GM19467 (cell line): ENCODE measurements around the gene KDM5C.
"Not testable (repeated sequence)": the region's sequence is repeated elsewhere in the genome, so short reads cannot be mapped to it uniquely, and the experiment has no call there.

Experiments used
- ATAC-seq: cut with Tn5 transposase; IDR thresholded peaks from one replicate; pipeline ENCODE4 v1.9.1; 2021; ENCODE audit warnings: mild to moderate bottlenecking, moderate library complexity; ENCODE audit not compliant: unreplicated experiment

KDM5C gene

DNA sequence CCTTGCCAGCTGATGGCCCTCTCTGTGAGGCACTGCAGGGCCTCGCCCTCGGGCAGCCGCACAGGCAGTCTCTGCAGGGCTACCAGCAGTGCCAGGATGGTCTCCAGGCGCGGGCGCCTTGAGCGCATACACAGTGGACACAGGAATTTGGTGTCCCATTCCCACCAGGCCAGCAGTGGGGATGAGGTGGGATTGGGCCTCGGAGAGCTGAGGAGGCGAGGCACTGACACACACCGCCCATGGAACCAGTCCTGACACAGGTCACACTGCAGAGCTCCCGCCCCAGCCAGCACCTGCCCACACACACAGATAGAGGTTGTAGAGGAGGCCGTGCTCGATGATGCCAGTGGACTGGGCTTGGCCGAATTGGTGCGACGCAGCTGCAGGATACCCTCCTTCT lies 30.7 kb downstream of the KDM5C start:
- ATAC-seq = no peak

DNA sequence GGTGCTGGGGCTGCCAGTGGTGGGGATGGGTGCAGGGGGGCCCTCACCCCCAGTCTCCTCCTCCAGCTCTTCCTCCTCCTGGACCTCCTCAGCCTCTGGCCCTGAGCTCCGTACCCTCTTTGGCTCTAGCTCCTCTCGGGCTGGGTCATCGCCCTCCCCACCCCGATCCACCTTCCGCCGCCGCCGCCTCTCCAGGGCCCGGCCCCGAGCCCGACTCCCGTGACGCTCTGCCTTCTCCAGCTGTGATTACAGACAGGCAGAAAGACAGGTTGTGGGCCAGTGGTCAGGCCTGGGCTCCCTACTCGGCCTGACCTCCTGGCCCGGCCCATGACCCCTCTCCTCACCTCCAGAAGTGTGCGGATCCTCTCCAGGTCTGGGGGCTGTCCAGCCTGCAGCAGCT lies 31.9 kb downstream of the KDM5C start:
- ATAC-seq = no peak

DNA sequence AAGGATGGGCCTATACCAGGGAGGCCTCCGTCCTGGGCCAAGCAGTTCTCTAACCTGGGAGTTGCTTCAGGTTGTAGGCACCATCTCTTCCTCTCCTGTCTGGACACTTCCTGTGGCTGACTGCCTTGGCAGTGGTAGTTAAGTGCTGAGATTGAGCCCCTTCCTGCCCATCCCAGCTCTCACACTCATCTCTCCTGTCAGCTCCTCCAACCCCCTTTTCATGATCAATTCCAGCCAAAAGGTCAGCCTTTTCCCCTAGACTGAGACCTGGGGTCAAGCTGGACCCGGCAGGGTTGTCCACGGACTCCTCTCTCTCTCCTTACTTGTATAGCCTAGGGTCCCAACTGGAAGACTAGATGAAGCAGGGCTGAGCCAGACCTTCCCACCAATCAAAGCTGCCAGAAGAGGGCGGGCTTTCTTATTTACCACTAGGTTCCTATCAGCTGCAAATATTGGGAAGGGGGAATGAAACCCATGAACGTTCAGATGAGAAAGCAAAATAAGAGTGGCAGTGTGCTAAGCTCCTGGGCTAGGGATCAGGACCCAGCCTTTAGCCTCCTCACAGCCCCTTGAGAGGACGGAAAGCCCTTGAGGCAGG lies 34.5 kb downstream of the KDM5C start:
- ATAC-seq = no peak

DNA sequence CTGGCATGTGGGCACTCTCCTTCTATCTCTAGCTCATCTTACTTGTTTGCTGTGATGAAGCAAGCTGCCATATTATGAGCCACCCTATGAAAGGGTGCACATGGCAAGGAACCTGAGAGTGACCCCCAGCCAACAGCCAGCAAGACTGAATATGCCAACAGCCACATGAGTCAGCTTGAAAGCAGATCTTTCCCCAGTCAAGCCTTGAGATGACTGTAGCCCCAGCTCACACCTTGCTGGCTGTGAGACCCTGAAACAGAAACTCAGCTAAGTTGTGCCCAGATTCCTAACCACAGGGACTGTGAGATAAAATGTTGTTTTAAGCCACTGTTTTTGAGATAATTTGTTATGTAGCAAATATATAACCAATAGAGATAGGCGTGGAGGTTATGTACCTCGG lies 36.2 kb downstream of the KDM5C start:
- ATAC-seq = peak; percentile 62

DNA sequence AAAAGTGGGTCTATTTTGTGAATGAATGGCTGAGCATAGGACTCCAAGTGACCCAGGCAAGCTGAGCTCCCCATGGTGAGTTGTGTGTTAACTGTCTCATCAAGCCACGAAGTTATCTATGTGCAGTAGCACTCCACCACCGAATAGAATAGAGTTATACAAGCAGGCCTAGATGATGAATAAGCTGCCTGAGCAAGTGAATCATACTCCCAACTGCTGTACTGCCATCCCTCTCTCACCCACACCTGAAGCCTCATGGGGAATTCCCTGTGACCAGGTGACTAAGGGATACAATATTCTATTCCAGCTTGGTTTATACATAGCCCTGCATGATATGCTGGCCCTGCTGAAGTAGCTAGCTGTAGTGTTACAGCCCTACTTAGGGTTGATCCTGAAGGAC lies 38.7 kb downstream of the KDM5C start:
- ATAC-seq = no peak

DNA sequence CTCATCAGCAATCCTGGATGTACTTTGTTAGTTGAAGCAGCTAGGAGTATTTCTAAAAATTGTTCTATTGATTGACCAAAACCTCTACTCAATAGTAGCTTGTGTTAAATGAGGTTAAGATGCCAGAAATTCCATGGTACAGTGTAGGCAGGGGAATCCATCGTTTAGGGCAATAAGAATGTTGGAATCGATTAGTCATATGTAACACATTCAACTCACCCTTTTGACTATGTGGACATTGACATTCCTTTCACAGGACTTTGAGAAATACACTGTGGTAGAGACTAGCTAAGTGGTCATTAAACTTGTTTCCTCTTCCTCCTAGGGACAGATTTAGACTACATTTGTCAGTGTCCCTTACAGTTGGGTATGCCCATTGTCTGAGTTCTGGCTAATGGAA lies 40.2 kb downstream of the KDM5C start:
- no peak for ATAC-seq

DNA sequence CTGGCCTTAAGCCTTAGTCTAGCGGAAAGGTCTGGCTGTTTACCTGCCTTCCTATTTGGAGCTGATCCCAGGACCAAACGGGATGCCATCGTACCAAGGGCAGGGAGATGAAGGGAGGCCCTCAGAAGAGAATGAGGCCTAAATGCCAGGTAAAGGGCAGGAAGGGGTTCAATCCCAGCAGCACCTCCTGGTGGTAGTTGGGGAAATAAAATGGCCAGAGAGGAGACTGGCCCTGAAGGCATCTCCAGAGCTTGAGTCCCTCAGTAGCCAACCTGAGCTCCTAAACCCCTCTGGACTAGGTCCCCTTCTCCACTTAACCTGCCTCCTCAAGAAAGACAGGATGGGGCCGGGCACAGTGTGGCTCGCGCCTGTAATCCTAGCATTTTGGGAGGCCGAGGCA lies 53.7 kb downstream of the KDM5C start:
- ATAC-seq = no peak

DNA sequence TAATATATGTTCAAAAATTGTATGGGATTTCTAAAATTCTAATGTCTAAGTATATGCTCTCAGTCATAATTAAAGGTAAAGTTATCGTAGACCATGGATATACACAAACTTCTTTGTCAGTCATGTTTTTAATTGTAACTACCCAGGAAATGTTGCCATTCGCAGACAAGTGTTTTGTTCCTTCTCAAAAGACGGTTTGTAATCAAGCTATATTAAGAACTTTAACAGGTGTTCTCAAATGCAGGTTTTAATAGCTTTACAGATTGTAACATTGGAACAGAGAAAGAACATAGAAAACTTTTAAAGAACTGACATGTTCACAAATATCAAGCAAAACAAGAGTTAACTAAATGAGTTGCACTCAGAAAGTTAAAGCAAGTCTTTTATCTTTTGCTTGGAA lies 58.9 kb downstream of the KDM5C start:
- ATAC-seq = no peak

DNA sequence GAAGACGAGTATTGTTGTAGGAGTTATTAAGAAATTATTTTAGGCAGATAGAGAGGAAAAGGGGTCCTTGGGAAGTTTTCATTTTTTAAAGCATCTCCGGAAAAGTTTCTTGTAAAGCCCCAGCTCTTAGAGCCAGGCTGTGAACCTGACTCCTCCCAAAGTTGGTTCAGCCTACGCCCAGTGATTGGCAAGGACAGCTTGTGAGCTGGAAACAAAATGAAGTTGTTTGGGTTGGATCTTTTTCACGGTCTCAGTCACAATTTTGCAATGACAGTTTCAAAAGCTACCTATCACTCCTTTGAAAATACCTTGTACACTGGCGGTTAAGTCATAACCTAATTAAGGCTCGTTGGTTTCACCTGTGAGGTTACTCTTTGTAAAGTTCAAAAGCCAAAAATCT lies 60.4 kb downstream of the KDM5C start:
- not testable (repeated sequence) for ATAC-seq

DNA sequence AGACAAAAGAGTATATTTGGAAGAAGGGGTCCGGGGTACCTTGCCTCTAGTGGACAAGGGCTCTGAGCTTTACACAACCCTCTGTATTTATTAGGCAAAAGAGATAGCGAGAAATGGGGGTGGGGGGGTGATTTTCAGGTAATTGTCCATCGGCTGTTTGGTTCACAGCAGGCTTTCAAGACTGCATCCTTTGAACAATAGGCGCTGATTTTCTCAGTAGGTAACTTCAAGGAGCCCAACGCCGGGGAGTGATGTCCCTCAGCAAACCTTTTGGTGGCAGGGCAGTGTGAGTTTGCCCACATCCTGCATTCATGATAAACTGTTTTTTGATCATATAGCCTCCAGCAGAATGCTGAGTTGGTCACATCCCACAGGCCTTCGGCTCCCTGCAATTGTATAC lies 61.6 kb downstream of the KDM5C start:
- no peak for ATAC-seq

DNA sequence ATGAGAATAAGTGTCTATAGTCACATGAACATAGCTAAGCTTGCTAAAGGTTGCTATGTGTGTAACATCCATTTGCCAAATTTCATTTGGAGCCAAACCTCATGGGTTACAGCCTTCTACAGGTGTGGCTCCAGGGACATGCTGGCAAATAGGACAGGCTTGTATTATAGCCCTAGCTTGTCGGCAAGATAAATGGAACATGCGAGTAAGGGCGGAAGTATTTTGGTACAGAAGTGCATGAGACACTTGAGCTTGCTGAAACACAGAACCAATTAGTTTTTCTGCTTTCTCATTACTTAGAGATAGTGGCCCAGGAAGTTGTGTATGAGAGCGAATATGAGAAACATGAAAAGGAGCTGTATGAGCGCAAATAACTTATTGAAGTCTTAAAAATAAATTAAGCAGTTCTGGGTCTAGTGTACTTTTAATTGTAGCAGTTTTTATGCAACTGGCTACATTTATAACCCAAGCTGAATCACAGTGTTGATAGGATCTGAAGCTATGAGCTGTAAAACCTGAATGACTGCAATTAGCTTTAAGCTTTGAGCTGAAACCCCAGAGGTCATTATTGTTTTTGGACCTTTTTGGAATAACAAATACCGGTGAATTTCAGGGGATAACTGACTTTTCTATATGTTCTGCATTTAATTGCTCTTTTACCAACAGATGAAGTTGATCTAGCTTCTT lies 64.6 kb downstream of the KDM5C start:
- ATAC-seq = no peak

DNA sequence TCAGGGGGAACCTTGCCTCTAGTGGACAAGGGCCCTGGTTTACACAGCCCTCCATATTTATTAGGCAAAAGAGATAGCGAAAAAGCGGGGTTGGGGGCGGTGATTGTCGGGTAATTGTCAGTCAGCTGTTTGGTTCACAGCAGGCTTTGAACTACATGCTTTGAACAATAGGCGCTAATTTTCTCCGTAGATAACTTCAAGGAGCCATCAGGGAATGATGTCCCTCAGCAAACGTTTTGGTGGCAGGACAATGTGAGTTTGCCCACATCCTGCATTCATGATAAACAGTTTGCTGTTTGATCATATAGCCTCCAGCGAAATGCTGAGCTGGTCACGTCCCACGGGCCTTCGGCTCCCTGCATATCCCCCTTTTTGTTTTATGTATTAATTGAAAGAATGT lies 65.8 kb downstream of the KDM5C start:
- ATAC-seq = no peak

DNA sequence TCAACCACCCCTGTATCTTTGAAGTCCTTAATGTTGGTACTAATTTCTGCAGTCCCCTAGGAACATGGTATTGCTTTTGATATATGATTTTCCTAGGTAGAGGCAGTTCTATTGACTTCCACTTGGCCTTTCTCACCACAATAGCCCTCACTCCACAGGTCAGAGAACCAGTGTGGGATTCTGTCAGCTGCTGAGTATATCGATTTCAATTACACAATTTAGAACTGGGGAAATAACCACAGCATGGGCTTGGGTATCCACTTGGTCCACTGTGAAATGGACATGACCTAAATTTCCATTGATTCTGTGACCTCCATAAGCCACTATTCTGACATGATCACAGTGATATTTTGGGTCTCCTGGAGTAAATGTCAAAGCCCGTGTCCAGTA lies 68.8 kb downstream of the KDM5C start:
- no peak for ATAC-seq

DNA sequence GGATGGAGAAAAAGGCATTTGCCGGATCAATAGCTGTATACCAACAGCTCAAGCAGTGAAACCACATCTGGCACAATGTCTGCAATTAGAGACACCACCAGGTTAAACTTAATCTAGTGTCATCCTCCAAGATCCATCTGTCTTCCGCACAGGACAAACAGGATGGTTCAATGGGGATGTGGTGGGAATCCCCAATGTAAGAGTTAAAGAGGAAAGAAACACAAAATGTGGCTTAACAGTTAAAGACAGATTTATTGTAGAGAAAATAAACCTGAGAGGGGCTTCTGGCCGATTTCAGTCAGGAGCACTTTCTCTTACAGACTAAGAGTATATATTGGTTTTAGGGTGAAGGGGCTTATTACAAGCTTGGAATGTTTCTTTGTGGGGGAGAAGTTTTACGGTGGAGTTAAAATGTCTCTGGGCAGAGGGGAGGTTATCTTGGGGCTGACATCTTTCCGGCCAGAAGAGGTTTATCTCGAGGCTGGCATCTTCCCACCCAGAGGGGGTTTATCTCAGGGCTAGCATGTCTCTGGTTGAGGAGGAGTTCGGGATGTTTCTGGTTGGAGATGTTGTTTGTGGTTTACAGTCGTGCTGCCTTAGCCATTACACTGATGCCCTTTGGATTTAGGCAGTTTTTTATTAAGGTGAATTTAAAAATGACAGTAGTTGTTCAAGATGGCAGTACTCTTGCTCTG lies 69.3 kb downstream of the KDM5C start:
- no peak for ATAC-seq

DNA sequence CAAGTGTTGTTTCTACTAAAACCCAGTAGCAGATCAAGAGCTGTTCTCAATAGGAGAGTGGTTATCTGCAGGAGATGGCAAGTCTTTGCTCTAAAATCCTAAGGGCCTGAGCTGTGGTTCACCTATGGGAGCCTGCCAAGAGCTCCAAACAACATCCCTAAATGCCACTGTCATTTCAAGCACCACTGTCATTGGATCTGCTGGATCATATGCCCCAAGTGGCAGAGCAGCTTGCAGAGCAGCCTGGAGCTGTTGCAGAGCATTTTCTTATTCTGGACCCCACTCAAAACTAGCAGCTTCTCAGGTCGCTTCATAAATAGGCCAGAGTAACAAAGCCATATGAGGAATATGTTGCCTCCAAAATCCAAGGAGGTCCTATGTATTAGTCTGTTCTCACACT lies 71.4 kb downstream of the KDM5C start:
- no peak for ATAC-seq
